Adrenal gland (tissue), 12 donors: Measurements from ENCODE around the gene SLC27A3. TPM values are rescaled to one million over a fixed set of nuclear protein-coding genes. Genes with fewer than 3 reads are reported as not detected.
A peak's percentile ranks its signal among the peaks of the same experiment; 100 is the strongest.
"Not testable (repeated sequence)": the region's sequence is repeated elsewhere in the genome, so short reads cannot be mapped to it uniquely, and the experiment has no call there.

ENCODE experiments used
- DNase-seq, 7 donors: peaks; one replicate each; pipeline ENCODE4 v3.0.0-alpha.2; 2019 to 2020
- H3K27ac ChIP-seq, 5 donors: fragments of 200-600 bp; sonication (generic) in 4 of 5; 1 replicate in 3 of 5; 2 replicates in 2 of 5; pipeline versions ENCODE4 v1.5.1 to v1.8.0; 2016 to 2020; ENCODE audit warnings: mild to moderate bottlenecking in 1 of 5
- H3K27me3 ChIP-seq: fragments of 200-600 bp; 2 replicates; pipeline ENCODE4 v1.8.0; 2021
- H3K36me3 ChIP-seq, 2 donors: fragments of 200-600 bp; replicated peaks in 1 of 2; 1 replicate in 1 of 2; 2 replicates in 1 of 2; pipeline versions ENCODE4 v1.5.1 to v1.8.0; 2018 to 2022
- H3K4me1 ChIP-seq, 2 donors: fragments of 200-600 bp; replicated peaks in 1 of 2; 1 replicate in 1 of 2; 2 replicates in 1 of 2; pipeline versions ENCODE4 v1.5.1 to v1.8.0; 2018 to 2021
- H3K4me3 ChIP-seq, 4 donors: fragments of 200-600 bp; sonication (generic) in 3 of 4; one replicate each; pipeline ENCODE4 v1.5.1; 2016 to 2018
- H3K9me3 ChIP-seq, 3 donors: fragments of 200-600 bp; sonication (generic) in 1 of 3; replicated peaks in 1 of 3; 1 replicate in 2 of 3; 2 replicates in 1 of 3; pipeline versions ENCODE4 v1.5.1 to v1.8.0; 2016 to 2021
- CTCF ChIP-seq, 6 experiments: fragments of 450-650 bp in 4 of 6; fragments of 200-600 bp in 2 of 6; sonication (generic) in 1 of 6; IDR thresholded peaks; 1 replicate in 5 of 6; 2 replicates in 1 of 6; pipeline versions ENCODE4 v1.5.1 to v1.8.0; 2016 to 2021; ENCODE audit warnings: antibody characterized with exemption in 6 of 6, mild to moderate bottlenecking in 2 of 6, moderate library complexity in 1 of 6
- POLR2A ChIP-seq, 2 donors: fragments of 450-650 bp; IDR thresholded peaks; one replicate each; pipeline ENCODE4 v1.6.1; 2017; ENCODE audit warnings: antibody characterized with exemption in 2 of 2, mild to moderate bottlenecking in 2 of 2, moderate library complexity in 1 of 2
- WGBS, 4 donors: extraction: QIAGEN DNeasy Blood & Tissue Kit in 2 of 4; methylation state at CpG; one replicate each; pipeline versions ENCODE4 v1.1.5 to v1.1.7; 2013 to 2017; 5-methylcytosine and 5-hydroxymethylcytosine counted together
- intact Hi-C, 2 donors: fragments of 100-400 bp; cut with DNase I; formaldehyde crosslinking; loops; one replicate each; pipeline versions ENCODE4 v1.14.1 to v1.15.0; 2022 to 2023
- polyA plus RNA-seq, 3 donors: library from polyadenylated mRNA; stranded (reverse); fragments of 200-250 nt in 2 of 3; fragments of 350-450 nt in 1 of 3; fragmentation: Illumina TruSeq in 1 of 3; extraction: RNeasy Lipid Tissue Mini Kit (QIAGEN cat#74804) in 1 of 3; gene quantifications; one replicate each; pipeline ENCODE4 v1.2.3, GENCODE V29; 2013 to 2014
- total RNA-seq, 9 donors: library from RNA; depleted of rRNA in 4 of 9; stranded (reverse); fragments of >200 nt in 4 of 9; fragments of 120-200 nt in 1 of 9; fragmentation: NEBNext Ultra II Directional in 1 of 9; extraction: Animal tissue kit (Norgen Biotek cat#: 25700) in 1 of 9; gene quantifications; one replicate each; pipeline versions ENCODE4 v1.1.0 to v1.2.4, GENCODE V29; 2013 to 2023
- donor health status: healthy with polysubstance abuse.
- donor health status: Bipolar disorder and iron deficiency.
- donor health status: DM: yes; HTN: yes; CAD: no.
- donor health status: DM: no; HTN: no; CAD: no.
- donor health status: DM: no; HTN: no; CAD: no.
- donor health status: DM: yes; HTN: yes; CAD: no.

SLC27A3 gene
- total and polyA plus RNA-seq, 12 donors: 9.5 to 85.0 (median 15.9) TPM

DNA sequence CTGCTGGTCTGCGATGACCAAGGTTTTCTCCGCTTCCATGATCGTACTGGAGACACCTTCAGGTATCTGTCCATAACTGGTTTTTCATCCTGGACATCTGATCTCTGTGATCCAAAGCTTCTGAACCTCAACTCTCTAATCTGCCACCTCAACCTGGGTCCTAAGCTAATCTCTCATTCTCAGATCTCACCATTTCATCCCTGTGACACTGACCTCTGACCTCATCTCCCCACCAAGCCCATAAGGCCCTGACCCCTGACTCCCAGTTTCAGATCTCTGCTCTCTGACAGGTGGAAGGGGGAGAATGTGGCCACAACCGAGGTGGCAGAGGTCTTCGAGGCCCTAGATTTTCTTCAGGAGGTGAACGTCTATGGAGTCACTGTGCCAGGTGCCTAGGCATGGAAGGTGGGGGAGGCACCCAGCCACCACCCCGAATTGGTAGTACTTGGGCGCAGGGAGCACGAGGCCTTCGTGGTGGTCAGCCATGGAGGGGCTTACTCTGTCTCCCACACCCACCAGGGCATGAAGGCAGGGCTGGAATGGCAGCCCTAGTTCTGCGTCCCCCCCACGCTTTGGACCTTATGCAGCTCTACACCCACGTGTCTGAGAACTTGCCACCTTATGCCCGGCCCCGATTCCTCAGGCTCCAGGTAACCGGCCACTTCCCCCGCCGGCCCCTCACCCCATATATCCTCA, 3.8 kb downstream of the SLC27A3 start:
- intact Hi-C loops: loop anchor here in 1 of 2 donors (10.0 kb wide), 2 partner anchors 104 to 204 kb away; partner anchors contain the start of genes ILF2 and NPR1
- no peak overlapping the region for H3K4me3 ChIP-seq
- DNase-seq: peak in 1 of 7 donors; percentile 14
- no peaks in the 10 kb centered on the region for H3K27me3 ChIP-seq
- H3K36me3 ChIP-seq: no peaks in the 10 kb centered on the region
- H3K9me3 ChIP-seq: no peaks in the 10 kb centered on the region
- no peak overlapping the region for H3K27ac ChIP-seq
- TF ChIP-seq CTCF (IDR thresholded peaks at IDR 0.05) (no peak), POLR2A (IDR thresholded peaks at IDR 0.05) (no peak)
- WGBS, 4 donors: 89 to 98% (median 92%) methylated on average over 13 to 18 of the region's 18 CpGs
- peaks cover 26 to 60% of the 10 kb centered on the region in 2 donors for H3K4me1 ChIP-seq

- peak; percentile 65 to 95 (median 86) for DNase-seq
- Histone ChIP-seq H3K27ac (no peak overlapping the region), H3K27me3 (no peaks in the 10 kb centered on the region), H3K36me3 (no peaks in the 10 kb centered on the region), H3K9me3 (no peaks in the 10 kb centered on the region), H3K4me3 (no peak overlapping the region), H3K4me1 (peaks cover 26 to 53% of the 10 kb centered on the region in 2 donors)
- TF ChIP-seq CTCF (IDR thresholded peaks at IDR 0.05) (no peak), POLR2A (IDR thresholded peaks at IDR 0.05) (no peak)
- intact Hi-C loops: loop anchor here in 1 of 2 donors (10.0 kb wide), 2 partner anchors 105 to 205 kb away; partner anchors contain the start of genes ILF2 and NPR1
- WGBS, 4 donors: 31 to 48% (median 37%) methylated on average over 16 to 17 of the region's 17 CpGs
Measured at GRCh38 chr1:153779781-153780541, 4.8 kb downstream of the SLC27A3 start.

DNA sequence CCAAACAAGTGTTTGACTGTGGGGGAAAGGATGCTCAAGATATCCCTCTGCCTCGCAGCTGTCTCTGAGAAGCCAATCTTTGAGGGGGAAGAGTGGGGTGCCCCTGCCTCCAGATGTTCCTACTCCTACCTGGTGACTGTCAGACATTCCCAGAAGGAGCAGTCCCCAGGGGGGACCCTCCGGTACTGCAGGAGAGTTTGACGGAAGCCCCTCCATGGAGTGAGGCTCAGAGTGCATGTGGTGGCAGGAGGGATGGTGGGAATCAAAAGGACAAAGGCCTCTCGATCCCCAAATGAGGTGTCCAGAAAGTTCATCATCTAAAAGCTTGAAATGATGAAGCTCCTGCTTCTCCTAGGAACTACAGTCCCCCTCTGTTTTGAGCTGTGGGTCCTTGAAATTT, 5.3 kb downstream of the SLC27A3 start:
- 73 to 79% (median 74%) methylated on average over 4 of the region's 4 CpGs for WGBS, 4 donors
- intact Hi-C loops: no loop called here
- Histone ChIP-seq H3K27me3 (no peaks in the 10 kb centered on the region), H3K4me1 (peaks cover 24 to 47% of the 10 kb centered on the region in 2 donors), H3K36me3 (no peaks in the 10 kb centered on the region), H3K9me3 (no peaks in the 10 kb centered on the region), H3K27ac (no peak overlapping the region), H3K4me3 (no peak overlapping the region)
- no peak for DNase-seq
- TF ChIP-seq CTCF (IDR thresholded peaks at IDR 0.05): no peak
- TF ChIP-seq POLR2A (IDR thresholded peaks at IDR 0.05): no peak

DNA sequence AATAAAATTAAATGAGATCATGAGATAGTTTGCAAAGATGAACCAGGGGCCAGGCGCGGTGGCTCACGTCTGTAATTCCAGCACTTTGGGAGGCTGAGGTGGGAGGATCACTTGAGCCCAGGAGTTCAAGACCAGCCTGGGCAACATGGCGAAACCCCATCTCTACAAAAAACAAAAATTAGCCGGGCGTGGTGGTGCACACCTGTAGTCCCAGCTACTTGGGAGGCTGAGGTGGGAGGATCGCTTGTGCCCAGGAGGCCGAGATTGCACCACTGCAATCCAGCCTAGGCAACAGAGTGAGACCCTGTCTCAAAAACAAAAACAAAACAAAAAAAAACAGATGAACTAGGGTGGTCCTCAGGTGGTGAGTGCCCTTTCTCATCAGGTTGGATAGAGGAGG, 7.4 kb downstream of the SLC27A3 start:
- peaks cover 16 to 27% of the 10 kb centered on the region in 2 donors for H3K4me1 ChIP-seq
- peak overlapping the region; percentile 88 to 97 (median 95) for H3K27ac ChIP-seq
- H3K9me3 ChIP-seq, intact Hi-C loops, H3K36me3 ChIP-seq, DNase-seq, H3K27me3 ChIP-seq: not testable (repeated sequence)
- peak overlapping the region in 1 of 4 donors; percentile 82 for H3K4me3 ChIP-seq
- WGBS, 4 donors: 84 to 90% (median 89%) methylated on average over 8 of the region's 8 CpGs
